Hepatocyte (in vitro differentiated cells): Measurements from ENCODE around the gene EXOC3L4.

Source experiments
- CTCF ChIP-seq: fragments of 200-600 bp; sonication (generic); IDR thresholded peaks from 2 replicates; pipeline ENCODE4 v1.5.1; 2016; ENCODE audit warnings: antibody characterized with exemption, mild to moderate bottlenecking; ENCODE audit not compliant: poor library complexity
- EZH2 ChIP-seq: fragments of 200-600 bp; sonication (generic); IDR thresholded peaks from 2 replicates; pipeline ENCODE4 v1.6.1; 2016; ENCODE audit warnings: antibody characterized with exemption, mild to moderate bottlenecking, borderline replicate concordance

- TF ChIP-seq CTCF, result no peak
- TF ChIP-seq EZH2, result no peak
These were observed 12.9 kb downstream of the EXOC3L4 start for GRCh38 chr14:103107455-103107854.
